ENCODE results near the gene ETV6.

ETV6 gene

DNA sequence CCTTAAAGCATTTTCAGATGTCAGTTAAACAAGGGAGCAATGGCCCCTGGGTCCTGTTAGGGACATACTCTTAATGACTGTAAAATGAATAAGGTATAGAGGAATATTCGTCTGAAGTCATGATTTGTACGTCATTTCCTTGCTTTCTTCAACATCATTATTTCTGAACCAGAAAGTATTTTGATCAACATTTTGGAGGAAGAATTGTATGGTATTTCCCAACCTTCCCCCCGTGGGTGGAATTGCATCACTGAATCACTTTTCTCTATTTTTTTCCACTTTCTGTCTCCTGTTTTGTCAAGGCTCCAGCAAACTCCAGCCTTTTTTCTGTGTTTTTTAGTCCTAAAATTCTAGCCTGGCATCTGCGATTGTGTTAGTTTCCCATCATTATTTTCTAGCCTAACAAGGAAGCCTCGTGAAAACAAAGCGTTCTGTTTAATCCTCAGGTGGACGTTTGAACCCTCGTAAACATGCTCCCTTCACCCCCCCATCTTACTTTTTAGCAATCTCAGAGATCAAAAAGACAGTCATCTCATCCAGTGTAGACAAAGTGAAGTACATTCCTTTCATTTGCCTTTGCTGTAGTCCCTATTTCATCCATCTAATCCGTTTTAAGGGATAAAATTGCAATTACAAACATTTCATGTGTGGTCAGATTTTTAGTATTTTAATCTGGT lies 62.3 kb downstream of the ETV6 start:
- no peaks in the 10 kb centered on the region for H3K36me3 ChIP-seq (ENCODE audit: control insufficient read depth, insufficient read depth, low read length)
- H2AK5ac ChIP-seq (ENCODE audit: low read length), result no peak overlapping the region
- H3K4me3 ChIP-seq (ENCODE audit: low read length), result no peak overlapping the region
- H2BK15ac ChIP-seq (replicated peaks; ENCODE audit: low read depth), result no peak overlapping the region
- no peak overlapping the region for H4K8ac ChIP-seq (ENCODE audit: low read depth, low read length)
- no peak overlapping the region for H2BK5ac ChIP-seq (ENCODE audit: low read length)
- WGBS (ENCODE audit: extremely low coverage, insufficient coverage, low lambda C conversion rate), result no CpG with 5 or more reads among the region's 9 CpGs
- H3K4me1 ChIP-seq (ENCODE audit: control insufficient read depth, low read depth, low read length), result no peaks in the 10 kb centered on the region
- H3K4ac ChIP-seq (ENCODE audit: low read depth, low read length), result no peak overlapping the region
- H4K5ac ChIP-seq (ENCODE audit: low read length), result no peak overlapping the region
- no peaks in the 10 kb centered on the region for H3K79me2 ChIP-seq (ENCODE audit: control insufficient read depth, insufficient read depth, low read length)
- DNase-seq, result no peak
- no peak overlapping the region for H3K9ac ChIP-seq (ENCODE audit: low read length)
- no peak overlapping the region for H3K18ac ChIP-seq (ENCODE audit: low read length)
- H3K27ac ChIP-seq (ENCODE audit: low read depth, low read length), result no peak overlapping the region
- no peak overlapping the region for H3K56ac ChIP-seq (ENCODE audit: low read length)
- H2BK120ac ChIP-seq (ENCODE audit: low read depth, low read length), result no peak overlapping the region
- H3K79me1 ChIP-seq (ENCODE audit: low read length), result peaks cover 3% of the 10 kb centered on the region
- no peak overlapping the region for H3K23ac ChIP-seq (ENCODE audit: low read length)
- no peak overlapping the region for H3K4me2 ChIP-seq (ENCODE audit: low read length)
- H3K27me3 ChIP-seq (ENCODE audit: insufficient read depth, low read length, poor library complexity), result no peaks in the 10 kb centered on the region

DNA sequence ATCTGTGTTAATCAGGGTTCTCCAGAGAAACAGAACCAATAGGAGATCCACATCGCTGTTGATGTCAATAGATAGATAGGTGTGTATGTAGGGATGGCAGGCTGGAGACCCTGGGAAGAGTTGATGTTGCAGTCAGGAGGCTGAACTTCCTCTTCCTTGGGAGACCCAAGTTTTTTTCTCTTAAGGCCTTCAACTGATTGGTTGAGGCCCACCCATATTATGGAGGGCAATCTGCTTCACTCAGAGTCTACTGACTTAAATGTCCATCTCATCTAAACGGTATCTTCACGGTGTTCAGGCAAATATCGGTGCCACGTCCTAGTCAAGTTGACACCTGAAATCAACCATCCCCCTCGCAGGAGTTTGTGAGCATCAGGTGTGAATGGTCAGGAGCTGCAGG lies 63.0 kb downstream of the ETV6 start:
- DNase-seq, result no peak
- no peak overlapping the region for H4K5ac ChIP-seq (ENCODE audit: low read length)
- H3K56ac ChIP-seq (ENCODE audit: low read length), result no peak overlapping the region
- no peak overlapping the region for H3K9ac ChIP-seq (ENCODE audit: low read length)
- no peak overlapping the region for H3K18ac ChIP-seq (ENCODE audit: low read length)
- H2BK120ac ChIP-seq (ENCODE audit: low read depth, low read length), result no peak overlapping the region
- no CpG with 5 or more reads among the region's 6 CpGs for WGBS (ENCODE audit: extremely low coverage, insufficient coverage, low lambda C conversion rate)
- no peak overlapping the region for H3K23ac ChIP-seq (ENCODE audit: low read length)
- no peak overlapping the region for H3K27ac ChIP-seq (ENCODE audit: low read depth, low read length)
- peaks cover 3% of the 10 kb centered on the region for H3K79me1 ChIP-seq (ENCODE audit: low read length)
- no peaks in the 10 kb centered on the region for H3K36me3 ChIP-seq (ENCODE audit: control insufficient read depth, insufficient read depth, low read length)
- no peaks in the 10 kb centered on the region for H3K4me1 ChIP-seq (ENCODE audit: control insufficient read depth, low read depth, low read length)
- no peak overlapping the region for H2AK5ac ChIP-seq (ENCODE audit: low read length)
- no peak overlapping the region for H3K4ac ChIP-seq (ENCODE audit: low read depth, low read length)
- H3K27me3 ChIP-seq (ENCODE audit: insufficient read depth, low read length, poor library complexity), result no peaks in the 10 kb centered on the region
- no peak overlapping the region for H2BK15ac ChIP-seq (replicated peaks; ENCODE audit: low read depth)
- H3K79me2 ChIP-seq (ENCODE audit: control insufficient read depth, insufficient read depth, low read length), result no peaks in the 10 kb centered on the region
- no peak overlapping the region for H3K4me3 ChIP-seq (ENCODE audit: low read length)
- H3K4me2 ChIP-seq (ENCODE audit: low read length), result no peak overlapping the region
- no peak overlapping the region for H2BK5ac ChIP-seq (ENCODE audit: low read length)
- H4K8ac ChIP-seq (ENCODE audit: low read depth, low read length), result no peak overlapping the region

DNA sequence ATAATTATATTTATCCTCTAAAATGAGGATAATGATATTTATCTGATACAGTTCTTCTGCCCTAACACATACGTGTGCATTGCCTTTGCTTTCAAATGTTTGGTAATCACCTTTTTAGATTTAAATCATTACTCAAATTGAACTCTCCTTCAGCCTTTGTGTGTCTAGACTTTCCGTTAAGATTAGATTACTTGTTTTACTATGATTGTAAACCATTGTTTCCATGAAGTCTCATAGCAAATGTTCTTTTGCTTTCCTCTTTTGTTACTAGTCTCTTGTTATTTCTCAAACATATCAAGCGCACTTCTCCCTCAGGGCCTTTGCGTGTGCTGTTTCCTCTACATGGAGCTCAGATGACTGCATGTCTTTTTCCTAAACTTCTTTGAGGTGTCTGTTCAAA lies 63.7 kb downstream of the ETV6 start:
- H3K18ac ChIP-seq (ENCODE audit: low read length), result no peak overlapping the region
- H4K8ac ChIP-seq (ENCODE audit: low read depth, low read length), result no peak overlapping the region
- no peak overlapping the region for H2BK120ac ChIP-seq (ENCODE audit: low read depth, low read length)
- H3K36me3 ChIP-seq (ENCODE audit: control insufficient read depth, insufficient read depth, low read length), result no peaks in the 10 kb centered on the region
- H3K4me2 ChIP-seq (ENCODE audit: low read length), result no peak overlapping the region
- no peak overlapping the region for H3K56ac ChIP-seq (ENCODE audit: low read length)
- H2AK5ac ChIP-seq (ENCODE audit: low read length), result no peak overlapping the region
- no peak overlapping the region for H3K23ac ChIP-seq (ENCODE audit: low read length)
- H3K27me3 ChIP-seq (ENCODE audit: insufficient read depth, low read length, poor library complexity), result no peaks in the 10 kb centered on the region
- no peak overlapping the region for H3K27ac ChIP-seq (ENCODE audit: low read depth, low read length)
- WGBS (ENCODE audit: extremely low coverage, insufficient coverage, low lambda C conversion rate), result no CpG with 5 or more reads among the region's 4 CpGs
- no peak for DNase-seq
- H3K79me1 ChIP-seq (ENCODE audit: low read length), result peaks cover 3% of the 10 kb centered on the region
- no peaks in the 10 kb centered on the region for H3K4me1 ChIP-seq (ENCODE audit: control insufficient read depth, low read depth, low read length)
- no peaks in the 10 kb centered on the region for H3K79me2 ChIP-seq (ENCODE audit: control insufficient read depth, insufficient read depth, low read length)
- H3K4me3 ChIP-seq (ENCODE audit: low read length), result no peak overlapping the region
- no peak overlapping the region for H3K4ac ChIP-seq (ENCODE audit: low read depth, low read length)
- no peak overlapping the region for H2BK5ac ChIP-seq (ENCODE audit: low read length)
- no peak overlapping the region for H2BK15ac ChIP-seq (replicated peaks; ENCODE audit: low read depth)
- H3K9ac ChIP-seq (ENCODE audit: low read length), result no peak overlapping the region
- no peak overlapping the region for H4K5ac ChIP-seq (ENCODE audit: low read length)

DNA sequence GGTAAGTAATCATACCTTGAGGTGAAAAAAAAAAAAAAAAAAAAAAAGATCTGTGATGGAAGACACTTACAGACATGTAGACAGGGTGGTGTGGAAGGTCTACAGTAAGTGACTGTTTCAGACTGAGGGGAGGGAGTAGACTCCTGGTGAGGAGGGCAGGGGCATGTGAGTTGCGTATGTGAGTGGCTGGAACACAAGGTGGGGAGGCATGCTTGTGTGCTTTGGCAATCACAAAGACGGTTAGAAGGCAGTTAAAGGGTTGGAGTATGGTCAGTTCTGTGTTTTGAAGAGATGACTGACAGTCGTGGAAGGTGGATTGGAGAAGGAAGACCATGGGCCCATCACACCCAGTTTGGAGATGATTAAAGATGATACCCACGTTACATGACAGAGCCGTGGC lies 65.2 kb downstream of the ETV6 start:
- Histone ChIP-seq H3K36me3 (ENCODE audit: control insufficient read depth, insufficient read depth, low read length) (no peaks in the 10 kb centered on the region), H3K23ac (ENCODE audit: low read length) (no peak overlapping the region), H3K27ac (ENCODE audit: low read depth, low read length) (no peak overlapping the region), H3K4me3 (ENCODE audit: low read length) (no peak overlapping the region), H2BK5ac (ENCODE audit: low read length) (no peak overlapping the region), H3K27me3 (ENCODE audit: insufficient read depth, low read length, poor library complexity) (no peaks in the 10 kb centered on the region), H3K18ac (ENCODE audit: low read length) (no peak overlapping the region), H4K5ac (ENCODE audit: low read length) (no peak overlapping the region), H2AK5ac (ENCODE audit: low read length) (no peak overlapping the region), H3K9ac (ENCODE audit: low read length) (no peak overlapping the region), H3K56ac (ENCODE audit: low read length) (no peak overlapping the region), H3K4ac (ENCODE audit: low read depth, low read length) (no peak overlapping the region), H3K4me2 (ENCODE audit: low read length) (no peak overlapping the region), H3K79me1 (ENCODE audit: low read length) (peaks cover 3% of the 10 kb centered on the region), H2BK15ac (replicated peaks; ENCODE audit: low read depth) (no peak overlapping the region), H2BK120ac (ENCODE audit: low read depth, low read length) (no peak overlapping the region), H3K4me1 (ENCODE audit: control insufficient read depth, low read depth, low read length) (peaks cover 10% of the 10 kb centered on the region), H3K79me2 (ENCODE audit: control insufficient read depth, insufficient read depth, low read length) (no peaks in the 10 kb centered on the region), H4K8ac (ENCODE audit: low read depth, low read length) (no peak overlapping the region)
- no CpG with 5 or more reads among the region's 5 CpGs for WGBS (ENCODE audit: extremely low coverage, insufficient coverage, low lambda C conversion rate)
- no peak for DNase-seq

DNA sequence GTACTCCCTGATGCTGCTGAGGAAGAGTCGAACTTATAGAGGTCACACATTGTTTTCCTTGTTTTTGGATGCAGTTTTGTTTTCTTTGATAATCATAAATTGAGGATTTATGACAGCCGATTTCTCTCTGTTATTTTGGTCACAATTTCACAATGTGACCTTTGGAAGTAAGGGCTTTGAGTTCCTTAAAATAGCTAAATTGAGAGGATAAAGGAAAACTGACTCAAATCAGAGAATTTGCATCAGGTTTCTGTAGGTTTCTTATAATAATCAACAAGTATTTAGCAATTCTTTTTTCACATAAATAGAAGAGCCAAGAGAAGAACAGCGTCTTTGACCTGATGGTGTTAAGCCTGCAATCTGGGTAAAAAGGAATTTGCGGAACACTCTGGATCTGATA lies 66.1 kb downstream of the ETV6 start:
- no peak overlapping the region for H2BK15ac ChIP-seq (replicated peaks; ENCODE audit: low read depth)
- no peak overlapping the region for H3K9ac ChIP-seq (ENCODE audit: low read length)
- DNase-seq, result no peak
- no peaks in the 10 kb centered on the region for H3K79me1 ChIP-seq (ENCODE audit: low read length)
- no peak overlapping the region for H4K8ac ChIP-seq (ENCODE audit: low read depth, low read length)
- H3K56ac ChIP-seq (ENCODE audit: low read length), result no peak overlapping the region
- no peak overlapping the region for H3K4ac ChIP-seq (ENCODE audit: low read depth, low read length)
- H3K4me2 ChIP-seq (ENCODE audit: low read length), result no peak overlapping the region
- no peak overlapping the region for H4K5ac ChIP-seq (ENCODE audit: low read length)
- H3K79me2 ChIP-seq (ENCODE audit: control insufficient read depth, insufficient read depth, low read length), result no peaks in the 10 kb centered on the region
- no peak overlapping the region for H3K23ac ChIP-seq (ENCODE audit: low read length)
- no peaks in the 10 kb centered on the region for H3K27me3 ChIP-seq (ENCODE audit: insufficient read depth, low read length, poor library complexity)
- no peak overlapping the region for H2AK5ac ChIP-seq (ENCODE audit: low read length)
- H3K18ac ChIP-seq (ENCODE audit: low read length), result no peak overlapping the region
- H3K4me3 ChIP-seq (ENCODE audit: low read length), result no peak overlapping the region
- no peak overlapping the region for H3K27ac ChIP-seq (ENCODE audit: low read depth, low read length)
- peaks cover 10% of the 10 kb centered on the region for H3K4me1 ChIP-seq (ENCODE audit: control insufficient read depth, low read depth, low read length)
- H2BK120ac ChIP-seq (ENCODE audit: low read depth, low read length), result no peak overlapping the region
- no peaks in the 10 kb centered on the region for H3K36me3 ChIP-seq (ENCODE audit: control insufficient read depth, insufficient read depth, low read length)
- WGBS (ENCODE audit: extremely low coverage, insufficient coverage, low lambda C conversion rate), result no CpG with 5 or more reads among the region's 4 CpGs
- H2BK5ac ChIP-seq (ENCODE audit: low read length), result no peak overlapping the region

Measured in mesendoderm (in vitro differentiated cells).